Right lobe of liver (tissue), 6 donors: ENCODE measurements around the gene FBLN2. TPM values are rescaled to one million over a fixed set of nuclear protein-coding genes. Genes with fewer than 3 reads are reported as not detected.

ENCODE experiments used
- ATAC-seq, 4 donors: fragments of 200-7000 bp; cut with Tn5 transposase; one replicate each; pipeline ENCODE4 v1.9.1; 2020; ENCODE audit warnings: mild to moderate bottlenecking in 4 of 4, moderate library complexity in 4 of 4
- DNase-seq, 3 donors: peaks; one replicate each; pipeline ENCODE4 v3.0.0-alpha.2; 2020
- H3K27ac ChIP-seq, 3 donors: fragments of 200-600 bp; one replicate each; pipeline ENCODE4 v1.8.0; 2022
- H3K27me3 ChIP-seq, 2 donors: fragments of 200-600 bp; one replicate each; pipeline ENCODE4 v1.8.0; 2022
- H3K36me3 ChIP-seq, 4 donors: fragments of 200-600 bp; sonication (generic) in 1 of 4; one replicate each; pipeline versions ENCODE4 v1.5.1 to v1.8.0; 2017 to 2022; ENCODE audit warnings: control low read depth in 1 of 4
- H3K4me1 ChIP-seq, 4 donors: fragments of 200-600 bp; sonication (generic) in 1 of 4; one replicate each; pipeline versions ENCODE4 v1.5.1 to v1.8.0; 2017 to 2022; ENCODE audit warnings: control low read depth in 1 of 4
- H3K4me3 ChIP-seq, 3 donors: fragments of 200-600 bp; one replicate each; pipeline ENCODE4 v1.8.0; 2022
- H3K9me3 ChIP-seq, 4 donors: fragments of 200-600 bp; sonication (generic) in 1 of 4; one replicate each; pipeline versions ENCODE4 v1.5.1 to v1.8.0; 2017 to 2022; ENCODE audit warnings: control low read depth in 1 of 4
- CTCF ChIP-seq, 4 donors: fragments of 200-600 bp in 3 of 4; fragments of 450-650 bp in 1 of 4; IDR thresholded peaks; one replicate each; pipeline versions ENCODE4 v1.5.1 to v1.8.0; 2016 to 2022; ENCODE audit warnings: antibody characterized with exemption in 4 of 4, mild to moderate bottlenecking in 2 of 4
- POLR2A ChIP-seq: fragments of 450-650 bp; IDR thresholded peaks from one replicate; pipeline ENCODE4 v1.6.1; 2017; ENCODE audit warnings: antibody characterized with exemption, mild to moderate bottlenecking
- WGBS: methylation state at CpG from one replicate; pipeline ENCODE4 v1.1.6; 2018; ENCODE audit warnings: low coverage, low lambda C conversion rate; ENCODE audit not compliant: insufficient coverage; ENCODE audit errors: missing lambda C conversion rate; 5-methylcytosine and 5-hydroxymethylcytosine counted together
- intact Hi-C, 2 donors: fragments of 100-400 bp; cut with DNase I; formaldehyde crosslinking; loops; one replicate each; pipeline versions ENCODE4 v1.11.2 to v1.14.1; 2022
- total RNA-seq, 6 experiments: library from RNA; depleted of rRNA in 2 of 6; stranded (reverse); fragments of >200 nt in 2 of 6; fragmentation: NEBNext Ultra II Directional in 3 of 6; extraction: Animal tissue kit (Norgen Biotek cat#: 25700) in 3 of 6; gene quantifications; one replicate each; pipeline versions ENCODE4 v1.1.0 to v1.2.4, GENCODE V29; 2016 to 2023
- donor health status: DM: no; HTN: yes; CAD: no.
- donor health status: DM: no; HTN: no; CAD: no.
- donor health status: DM: no; HTN: no; CAD: no.
- donor health status: DM: no; HTN: yes; CAD: no.
- donor health status: DM: no; HTN: yes; CAD: no.

The FBLN2 gene
- total RNA-seq, 6 experiments from 2014 or later: 1.9 to 4.0 (median 2.7) TPM

GRCh38 chr3:13656584-13657301, 107.8 kb downstream of the FBLN2 start:
- Histone ChIP-seq H3K9me3 (no peaks in the 10 kb centered on the region), H3K4me3 (no peak overlapping the region), H3K36me3 (no peaks in the 10 kb centered on the region), H3K27me3 (no peaks in the 10 kb centered on the region), H3K27ac (no peak overlapping the region), H3K4me1 (no peaks in the 10 kb centered on the region)
- ATAC-seq (no peak), DNase-seq (no peak)
- WGBS: 17% methylated on average over 1 of the region's 8 CpGs
- TF ChIP-seq POLR2A (no peak), CTCF (IDR thresholded peaks at IDR 0.05) (no peak)
- intact Hi-C loops: loop anchor here in 1 of 2 donors (10.0 kb wide), 2 partner anchors 228 to 562 kb away; partner anchors contain the start of gene WNT7A

GRCh38 chr3:13657660-13658435, 108.9 kb downstream of the FBLN2 start:
- H3K4me3 ChIP-seq: no peak overlapping the region
- H3K27me3 ChIP-seq: no peaks in the 10 kb centered on the region
- H3K36me3 ChIP-seq: no peaks in the 10 kb centered on the region
- TF ChIP-seq CTCF (IDR thresholded peaks at IDR 0.05): peak; percentile 66 to 76 (median 72)
- no peak for TF ChIP-seq POLR2A
- ATAC-seq: peak; percentile 82 to 95 (median 89)
- H3K4me1 ChIP-seq: no peaks in the 10 kb centered on the region
- intact Hi-C loops: loop anchor here in 1 of 2 donors (10.0 kb wide), 2 partner anchors 227 to 563 kb away; partner anchors contain the start of gene WNT7A
- 5% methylated on average over 18 of the region's 25 CpGs for WGBS
- H3K27ac ChIP-seq: no peak overlapping the region
- peak in 2 of 3 donors; percentile 56 to 64 for DNase-seq
- no peaks in the 10 kb centered on the region for H3K9me3 ChIP-seq

- intact Hi-C loops: loop anchor here in 1 of 2 donors (10.0 kb wide), 2 partner anchors 226 to 564 kb away; partner anchors contain the start of gene WNT7A
- no peak for DNase-seq
- Histone ChIP-seq H3K4me1 (no peaks in the 10 kb centered on the region), H3K36me3 (no peaks in the 10 kb centered on the region), H3K9me3 (no peaks in the 10 kb centered on the region), H3K4me3 (no peak overlapping the region), H3K27me3 (no peaks in the 10 kb centered on the region), H3K27ac (no peak overlapping the region)
- 71% methylated on average over 5 of the region's 8 CpGs for WGBS
- no peak for ATAC-seq
- TF ChIP-seq CTCF (IDR thresholded peaks at IDR 0.05): no peak
- no peak for TF ChIP-seq POLR2A
Measured at GRCh38 chr3:13658681-13659080, 109.8 kb downstream of the FBLN2 start.

- ATAC-seq (no peak), DNase-seq (no peak)
- no peaks in the 10 kb centered on the region for H3K9me3 ChIP-seq
- TF ChIP-seq CTCF (IDR thresholded peaks at IDR 0.05): no peak
- no peak for TF ChIP-seq POLR2A
- WGBS: 75% methylated on average over 9 of the region's 12 CpGs
- intact Hi-C loops: loop anchor here in 1 of 2 donors (10.0 kb wide), 2 partner anchors 225 to 565 kb away; partner anchors contain the start of gene WNT7A
- no peak overlapping the region for H3K4me3 ChIP-seq
- no peaks in the 10 kb centered on the region for H3K27me3 ChIP-seq
- H3K36me3 ChIP-seq: no peaks in the 10 kb centered on the region
- no peak overlapping the region for H3K27ac ChIP-seq
- no peaks in the 10 kb centered on the region for H3K4me1 ChIP-seq
Measured at GRCh38 chr3:13659221-13659969, 110.5 kb downstream of the FBLN2 start.
